ENCODE results near the gene GOLGA8F.
"Not testable (repeated sequence)": the region's sequence is repeated elsewhere in the genome, so short reads cannot be mapped to it uniquely, and the experiment has no call there.

The GOLGA8F gene, protein sequence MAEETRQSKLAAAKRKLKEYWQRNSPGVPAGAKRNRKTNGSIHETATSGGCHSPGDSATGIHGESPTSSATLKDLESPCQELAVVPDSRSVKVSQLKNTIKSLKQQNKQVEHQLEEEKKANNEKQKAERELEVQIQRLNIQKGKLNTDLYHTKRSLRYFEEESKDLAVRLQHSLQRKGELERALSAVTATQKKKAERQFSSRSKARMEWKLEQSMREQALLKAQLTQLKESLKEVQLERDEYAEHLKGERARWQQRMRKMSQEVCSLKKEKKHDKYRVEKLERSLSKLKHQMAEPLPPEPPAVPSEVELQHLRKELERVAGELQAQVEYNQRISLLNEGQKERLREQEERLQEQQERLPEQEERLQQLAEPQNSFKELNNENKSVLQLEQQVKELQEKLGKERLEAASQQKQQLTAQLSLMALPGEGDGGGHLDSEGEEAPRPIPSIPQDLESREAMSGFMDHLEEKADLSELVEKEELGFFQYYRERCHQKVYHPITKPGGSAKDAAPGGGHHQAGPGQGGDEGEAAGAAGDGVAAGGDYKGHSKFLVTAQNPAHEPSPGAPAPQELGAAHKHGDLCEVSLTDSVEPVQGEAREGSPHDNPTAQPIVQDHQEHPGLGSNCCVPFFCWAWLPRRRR

DNA sequence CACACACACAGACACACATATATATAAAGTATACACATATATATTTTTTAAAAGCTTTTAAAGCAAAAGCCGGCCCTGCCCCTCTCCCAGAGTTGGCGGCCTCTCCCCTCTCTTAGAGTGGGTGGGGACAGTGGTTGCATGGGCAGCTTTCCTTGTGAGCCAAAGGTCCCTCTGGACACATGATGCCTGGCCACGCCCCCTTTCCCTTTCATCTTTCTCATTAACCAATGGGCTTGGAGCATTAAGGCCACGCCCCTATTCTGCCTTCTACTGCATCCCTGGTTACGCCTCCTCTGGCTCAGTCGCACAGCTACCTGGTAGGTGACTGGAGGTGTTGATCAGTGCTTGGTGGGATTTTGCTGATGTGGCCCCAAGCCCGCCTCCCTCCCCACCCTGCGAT, at the start of gene GOLGA8F:
Gene GOLGA8F, plus strand, starts transcription at position 301 of the 400 bp plus-strand sequence. Its CDS starts 98 bp downstream, at position 399.
- DNase-seq, result not testable (repeated sequence)

DNA sequence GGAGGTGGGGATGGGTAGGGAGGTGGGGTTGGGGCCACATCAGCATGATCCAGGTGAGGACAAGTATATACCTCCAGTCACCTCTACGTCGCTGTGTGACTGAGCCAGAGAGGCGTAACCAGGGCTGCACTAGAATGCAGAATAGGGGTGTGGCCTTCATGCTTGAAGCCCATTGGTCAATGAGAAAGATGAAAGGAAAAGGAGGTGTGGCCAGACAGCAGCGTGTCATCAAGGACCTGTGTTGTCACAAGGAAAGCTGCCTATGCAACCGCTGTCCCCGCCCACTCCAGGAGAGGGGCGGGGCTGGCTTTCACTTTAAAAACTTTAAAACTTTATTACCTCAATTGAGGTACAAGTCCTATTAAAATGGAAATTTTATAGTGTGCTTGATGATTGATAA, 20.5 kb upstream of the GOLGA8F start, which contains the start of gene GOLGA6L24:
Gene GOLGA6L24, minus strand, starts transcription at position 101 of the 400 bp plus-strand sequence. Its CDS starts 61 bp downstream, at position 40.
- not testable (repeated sequence) for DNase-seq

DNA sequence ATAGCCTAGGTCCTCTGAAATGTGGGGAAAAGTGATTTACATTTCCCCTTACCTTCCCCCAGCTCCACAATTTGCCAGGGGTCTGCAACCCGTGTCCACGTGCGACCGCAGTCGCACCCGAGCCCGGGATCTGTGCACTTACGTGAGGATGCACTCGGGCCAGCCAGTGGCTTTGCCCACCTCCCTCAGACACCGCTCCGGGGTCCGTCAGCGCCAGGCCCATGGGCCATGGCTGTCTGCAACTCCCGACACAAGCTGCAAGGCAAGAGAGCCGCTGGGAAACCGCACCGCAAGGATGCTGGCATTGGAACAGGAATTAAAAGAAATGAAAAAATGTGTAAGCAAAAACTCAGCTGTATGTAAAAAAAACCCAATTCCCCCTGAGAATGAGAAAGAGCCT, 13.0 kb upstream of the GOLGA8F start:
- not testable (repeated sequence) for DNase-seq

DNA sequence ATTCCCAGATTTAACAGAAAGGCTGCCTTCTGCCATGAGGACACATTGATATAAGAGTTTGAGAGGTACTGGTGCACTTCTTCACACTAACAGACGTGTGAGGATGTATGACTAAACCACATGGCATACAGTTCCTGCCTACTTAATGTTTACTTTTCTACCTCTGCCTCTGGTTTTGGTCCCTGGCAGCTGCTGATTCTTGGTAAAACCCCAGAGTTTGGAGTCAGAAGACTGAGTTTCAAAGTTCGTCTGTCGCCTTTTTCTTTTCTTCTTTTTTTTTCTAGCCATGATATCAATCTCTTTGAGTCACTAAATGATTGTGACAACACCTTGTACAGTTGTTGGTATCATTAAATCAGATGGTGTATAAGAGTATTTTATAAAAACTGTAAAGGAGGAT, 1.6 kb downstream of the GOLGA8F start:
- DNase-seq, result not testable (repeated sequence)

DNA sequence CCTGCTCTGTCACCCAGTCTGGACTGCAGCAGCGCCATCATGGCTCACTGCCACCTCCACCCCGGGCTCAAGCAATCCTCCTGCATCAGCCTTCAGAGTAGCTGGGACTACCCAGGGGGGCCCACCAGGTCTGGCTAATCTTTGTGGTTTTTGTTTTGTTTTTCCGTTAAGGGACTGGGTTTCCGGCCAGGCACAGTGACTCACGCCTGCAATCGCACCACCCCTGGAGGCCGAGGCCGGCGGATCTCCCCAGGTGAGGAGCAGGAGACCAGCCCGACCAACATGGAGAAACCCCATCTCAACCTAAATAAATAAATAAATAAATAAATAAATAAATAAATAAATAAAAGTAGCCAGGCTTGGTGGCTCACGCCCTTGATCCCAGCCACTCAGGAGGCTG, 17.6 kb downstream of the GOLGA8F start:
- not testable (repeated sequence) for DNase-seq

DNA sequence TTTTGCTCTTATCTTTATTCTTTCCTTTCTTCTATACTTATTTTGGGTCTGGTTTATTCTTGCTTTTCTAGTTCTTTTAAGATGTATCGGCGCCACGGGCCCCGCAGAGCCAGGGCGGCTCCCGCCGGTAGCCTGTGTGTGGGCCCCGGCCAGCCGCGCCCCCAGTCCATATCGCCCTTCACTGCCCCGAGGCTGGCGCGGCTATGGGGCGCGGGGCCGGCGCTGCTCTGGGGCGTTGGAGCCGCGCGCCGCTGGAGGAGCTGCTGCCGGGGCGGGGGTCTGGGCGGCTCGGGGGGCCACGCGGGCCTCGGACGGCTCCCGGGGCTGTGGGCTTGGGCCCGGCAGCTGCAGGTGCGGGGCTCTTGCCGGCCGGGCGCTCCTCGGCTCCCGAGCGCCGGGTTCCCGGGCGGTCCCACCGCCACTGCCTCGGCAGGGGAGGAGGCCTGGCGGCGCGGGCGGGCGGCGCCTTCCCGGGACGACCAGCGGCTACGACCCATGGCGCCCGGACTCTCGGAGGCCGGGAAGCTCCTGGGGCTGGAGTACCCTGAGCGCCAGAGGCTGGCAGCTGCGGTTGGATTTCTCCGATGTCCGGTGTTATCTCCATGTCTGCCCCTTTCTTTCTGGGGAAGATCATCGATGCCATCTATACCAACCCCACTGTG, 24.4 kb downstream of the GOLGA8F start:
- DNase-seq, result not testable (repeated sequence)

DNA sequence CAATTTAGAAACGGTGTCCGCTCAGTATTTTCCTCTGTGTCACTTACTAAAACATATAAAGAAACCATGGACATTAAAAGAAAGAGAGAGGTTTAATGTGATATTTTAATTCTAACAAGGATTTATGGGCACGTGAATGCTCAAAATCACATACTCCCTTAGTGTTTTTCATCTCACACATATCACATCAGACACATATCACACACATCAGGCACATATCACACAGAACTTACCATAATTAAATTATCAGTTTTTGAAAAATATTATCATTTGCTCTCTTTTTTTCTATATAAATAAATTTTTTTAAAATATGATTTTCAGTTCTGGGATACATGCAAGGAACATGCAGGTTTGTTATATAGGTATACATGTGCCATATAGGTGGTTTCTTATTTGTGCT, 42.0 kb downstream of the GOLGA8F start:
- DNase-seq, result not testable (repeated sequence)

DNA sequence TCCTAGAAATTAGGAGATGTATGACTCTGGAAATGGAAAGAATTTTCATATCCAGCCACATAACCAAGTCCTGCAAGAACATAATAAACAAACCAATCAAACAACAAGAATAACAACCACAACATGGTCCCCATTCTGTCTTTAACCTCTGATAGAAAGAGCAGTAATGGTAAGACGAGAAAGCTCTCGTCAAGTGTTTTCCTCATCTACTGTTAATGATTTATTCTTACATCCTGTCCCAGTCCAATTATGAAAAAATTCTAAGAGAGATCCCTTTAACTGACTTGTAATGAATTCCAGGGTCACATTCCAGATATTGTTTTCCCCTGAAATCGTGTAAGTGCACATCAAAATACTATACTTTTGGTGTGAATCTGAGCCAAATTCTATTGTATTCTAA, 57.1 kb downstream of the GOLGA8F start:
- not testable (repeated sequence) for DNase-seq
